ENCODE measurements around the gene IGLON5.

Gene IGLON5

GRCh38 chr19:51339687-51340656, 28.5 kb downstream of the IGLON5 start:
- DNase-seq, result peak; percentile 97

- no peak for DNase-seq
Measured at GRCh38 chr19:51341066-51341465, 29.6 kb downstream of the IGLON5 start.

GRCh38 chr19:51341976-51342580, 30.6 kb downstream of the IGLON5 start, which contains the start of gene VSIG10L:
VSIG10L (minus strand) TSS chr19:51342139; CDS start chr19:51342124, 15 bp downstream.
- no peak for DNase-seq

- DNase-seq, result no peak
Measured at GRCh38 chr19:51342631-51343569, 31.5 kb downstream of the IGLON5 start.

- DNase-seq, result no peak
Measured at GRCh38 chr19:51345076-51345620, 33.7 kb downstream of the IGLON5 start.

- no peak for DNase-seq
Measured at GRCh38 chr19:51346742-51347141, 35.3 kb downstream of the IGLON5 start.

GRCh38 chr19:51347209-51347928, 35.9 kb downstream of the IGLON5 start:
- DNase-seq, result no peak

GRCh38 chr19:51351266-51351990, 40.0 kb downstream of the IGLON5 start:
- DNase-seq, result no peak

GRCh38 chr19:51352783-51353360, 41.4 kb downstream of the IGLON5 start:
- DNase-seq, result no peak

- no peak for DNase-seq
Measured at GRCh38 chr19:51354103-51354741, 42.8 kb downstream of the IGLON5 start.

- no peak for DNase-seq
Measured at GRCh38 chr19:51354742-51355148, 43.3 kb downstream of the IGLON5 start.

- no peak for DNase-seq
Measured at GRCh38 chr19:51356159-51356801, 44.8 kb downstream of the IGLON5 start.

- no peak for DNase-seq
Measured at GRCh38 chr19:51357952-51358351, 46.5 kb downstream of the IGLON5 start.

GRCh38 chr19:51359294-51359693, 47.9 kb downstream of the IGLON5 start:
- DNase-seq, result no peak

GRCh38 chr19:51361239-51361638, 49.8 kb downstream of the IGLON5 start:
- no peak for DNase-seq

- no peak for DNase-seq
Measured at GRCh38 chr19:51364200-51365106, 53.0 kb downstream of the IGLON5 start.

GRCh38 chr19:51365211-51365964, 53.9 kb downstream of the IGLON5 start:
- no peak for DNase-seq

- no peak for DNase-seq
Measured at GRCh38 chr19:51365965-51366388, 54.5 kb downstream of the IGLON5 start, which contains the start of gene ETFB. ETFB (minus strand) TSS chr19:51366388; CDS start chr19:51366326, 62 bp downstream.

Measured in activated CD8-positive, alpha-beta memory T cell treated with anti-CD3 and anti-CD28 coated beads, Interleukin-2, amount 50 U/mL, for 48 hours (primary cell).